SJCRH30 (cell line): ENCODE data around the gene COX7A2. TPM values are rescaled to one million over a fixed set of nuclear protein-coding genes. Genes with fewer than 3 reads are reported as not detected.

Source experiments
- DNase-seq, 2 experiments: peaks; one replicate each; pipeline ENCODE4 v3.0.0-alpha.2; 2015 to 2020
- H3K27ac ChIP-seq: fragments of 250-450 bp; sonication (Bioruptor Pico); 2 replicates; pipeline ENCODE4 v1.5.1; 2020; ENCODE audit warnings: mild to moderate bottlenecking, moderate library complexity
- H3K27me3 ChIP-seq: fragments of 250-450 bp; sonication (Bioruptor Pico); 2 replicates; pipeline ENCODE4 v1.5.1; 2020; ENCODE audit warnings: mild to moderate bottlenecking, moderate library complexity
- H3K36me3 ChIP-seq: fragments of 250-450 bp; sonication (Bioruptor Pico); 2 replicates; pipeline ENCODE4 v1.5.1; 2020; ENCODE audit warnings: mild to moderate bottlenecking, moderate library complexity
- H3K4me1 ChIP-seq: fragments of 250-450 bp; sonication (Bioruptor Pico); 2 replicates; pipeline ENCODE4 v1.5.1; 2020; ENCODE audit warnings: mild to moderate bottlenecking, moderate library complexity
- H3K4me3 ChIP-seq: fragments of 250-450 bp; sonication (Bioruptor Pico); 2 replicates; pipeline ENCODE4 v1.5.1; 2020; ENCODE audit warnings: mild to moderate bottlenecking, moderate library complexity
- H3K9me3 ChIP-seq: fragments of 250-450 bp; sonication (Bioruptor Pico); replicated peaks from 2 replicates; pipeline ENCODE4 v1.5.1; 2020; ENCODE audit warnings: mild to moderate bottlenecking, moderate library complexity
- total RNA-seq: library from RNA; depleted of rRNA; stranded (reverse); fragments of >200 nt; shearing (Covaris generic); gene quantifications from 2 replicates; pipeline ENCODE4 v1.2.3, GENCODE V29; 2014

COX7A2 gene
- total RNA-seq, 1 experiment from 2014 or later = 192 TPM

DNA sequence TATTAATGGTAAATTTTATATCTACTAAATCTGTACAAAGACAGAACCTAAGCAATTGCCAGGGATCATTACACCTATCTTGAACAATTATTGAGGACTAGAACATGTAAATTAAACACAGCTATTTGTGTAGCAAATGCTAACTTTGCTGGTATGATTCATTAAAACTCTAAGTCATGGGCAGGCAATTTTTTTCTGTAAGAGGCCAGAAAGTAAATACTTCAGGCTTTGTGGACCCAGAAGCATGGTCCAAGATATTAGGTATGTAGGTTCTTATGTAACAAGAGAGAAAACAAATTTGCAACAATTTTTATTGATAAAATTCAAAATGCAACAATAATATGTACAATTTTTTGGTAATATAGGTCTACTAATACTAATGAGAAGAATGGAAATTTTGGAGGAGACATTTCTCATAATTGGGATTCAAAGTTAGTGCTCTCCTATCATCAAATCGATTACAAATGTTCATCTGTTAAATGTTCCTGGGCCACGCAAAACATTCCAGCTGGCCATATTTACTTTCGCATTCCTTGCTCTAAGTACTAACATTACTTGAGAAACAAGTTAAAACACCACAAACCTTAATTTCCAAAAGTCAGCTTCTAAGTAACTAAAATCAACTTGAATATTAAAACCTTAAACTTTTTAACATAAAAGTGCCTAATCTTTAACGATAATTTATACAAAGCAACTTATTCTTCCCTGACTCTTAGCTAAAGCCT lies 36.7 kb upstream of the COX7A2 start:
- Histone ChIP-seq H3K27ac (no peak overlapping the region), H3K27me3 (no peaks in the 10 kb centered on the region), H3K9me3 (0 out of 2 replicates have a peak, but pooled peaks cover 3% of the 10 kb centered on the region), H3K4me1 (no peaks in the 10 kb centered on the region; the same call in 1 of the 2 replicates), H3K4me3 (no peak overlapping the region), H3K36me3 (peaks cover 2% of the 10 kb centered on the region; the same call in 1 of the 2 replicates)
- no peak for DNase-seq

- no peak for DNase-seq
- peaks cover 2% of the 10 kb centered on the region; the same call in 1 of the 2 replicates for H3K36me3 ChIP-seq
- no peaks in the 10 kb centered on the region; the same call in 1 of the 2 replicates for H3K4me1 ChIP-seq
- 0 out of 2 replicates have a peak, but pooled peaks cover 3% of the 10 kb centered on the region for H3K9me3 ChIP-seq
- H3K27ac ChIP-seq = no peak overlapping the region
- no peak overlapping the region for H3K4me3 ChIP-seq
- no peaks in the 10 kb centered on the region for H3K27me3 ChIP-seq
Measured at GRCh38 chr6:75279418-75279817, 35.8 kb upstream of the COX7A2 start.

DNA sequence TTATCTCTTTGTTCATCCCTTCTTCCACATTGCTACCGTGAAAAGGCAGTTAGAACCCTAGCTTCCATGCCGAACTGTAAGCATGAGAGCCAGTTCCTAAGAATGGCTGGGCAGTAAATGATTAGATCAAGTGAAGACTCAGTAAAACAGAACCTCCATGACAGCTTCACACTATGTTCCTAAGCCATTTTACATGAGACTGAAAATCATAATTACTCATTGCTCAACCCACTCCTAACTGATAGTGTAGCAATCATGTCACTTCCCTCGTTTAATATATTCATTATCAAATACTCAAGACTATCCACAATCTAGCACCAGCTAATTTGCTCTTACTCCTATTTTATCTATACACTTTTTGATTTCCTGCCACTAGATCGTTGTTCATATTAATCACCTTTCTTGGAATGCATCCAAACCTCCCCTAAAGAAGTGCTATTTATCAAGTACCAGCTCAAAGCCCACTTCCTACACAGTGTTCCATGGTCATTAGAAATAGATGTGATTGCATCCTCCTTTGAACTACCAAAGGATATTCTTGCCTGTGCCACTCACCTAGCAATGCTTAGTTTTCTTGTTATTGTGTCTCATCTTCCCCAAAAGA lies 35.0 kb upstream of the COX7A2 start:
- no peak for DNase-seq
- Histone ChIP-seq H3K36me3 (peaks cover 2% of the 10 kb centered on the region), H3K9me3 (0 out of 2 replicates have a peak, but pooled peaks cover 3% of the 10 kb centered on the region), H3K4me1 (no peaks in the 10 kb centered on the region; the same call in 1 of the 2 replicates), H3K27me3 (no peaks in the 10 kb centered on the region), H3K27ac (no peak overlapping the region), H3K4me3 (no peak overlapping the region)

DNA sequence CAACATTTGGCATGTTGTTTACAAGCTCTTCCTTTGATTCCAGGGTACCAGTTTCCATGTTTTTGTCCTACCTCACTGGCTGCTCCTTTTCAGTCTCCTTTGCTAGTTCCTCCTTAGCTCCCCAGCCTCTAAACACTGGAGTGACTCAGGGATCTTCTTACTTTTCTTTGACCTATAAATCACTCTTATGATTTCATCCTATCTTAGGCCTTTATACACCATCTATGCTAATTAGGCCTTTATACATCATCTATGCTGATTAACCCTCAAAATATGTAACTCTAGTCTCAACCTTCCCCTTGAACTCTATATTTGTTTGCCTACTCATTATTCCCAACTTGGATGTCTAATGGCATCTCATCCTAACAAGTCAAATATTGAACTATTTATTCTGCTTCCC lies 31.5 kb upstream of the COX7A2 start:
- no peak for DNase-seq
- no peak overlapping the region for H3K27ac ChIP-seq
- no peaks in the 10 kb centered on the region for H3K4me1 ChIP-seq

GRCh38 chr6:75273009-75273408 lies 29.4 kb upstream of the COX7A2 start:
- Histone ChIP-seq H3K27me3 (no peaks in the 10 kb centered on the region), H3K36me3 (peaks cover 7% of the 10 kb centered on the region), H3K9me3 (0 out of 2 replicates have a peak, but pooled peaks cover 5% of the 10 kb centered on the region), H3K4me3 (no peak overlapping the region), H3K27ac (no peak overlapping the region), H3K4me1 (no peaks in the 10 kb centered on the region)
- DNase-seq = no peak

More for the DNA sequence above, 31.5 kb upstream of the COX7A2 start:
- Histone ChIP-seq H3K27me3 (no peaks in the 10 kb centered on the region), H3K36me3 (peaks cover 7% of the 10 kb centered on the region), H3K9me3 (0 out of 2 replicates have a peak, but pooled peaks cover 8% of the 10 kb centered on the region), H3K4me3 (no peak overlapping the region)

GRCh38 chr6:75272145-75272840 lies 28.7 kb upstream of the COX7A2 start:
- Histone ChIP-seq H3K27ac (no peak overlapping the region), H3K36me3 (peaks cover 7% of the 10 kb centered on the region), H3K4me1 (no peaks in the 10 kb centered on the region), H3K4me3 (no peak overlapping the region), H3K9me3 (0 out of 2 replicates have a peak, but pooled peaks cover 5% of the 10 kb centered on the region), H3K27me3 (no peaks in the 10 kb centered on the region)
- no peak for DNase-seq

GRCh38 chr6:75268988-75269354 lies 25.4 kb upstream of the COX7A2 start:
- no peaks in the 10 kb centered on the region for H3K27me3 ChIP-seq
- H3K9me3 ChIP-seq = 0 out of 2 replicates have a peak, but pooled peaks cover 5% of the 10 kb centered on the region
- no peaks in the 10 kb centered on the region for H3K4me1 ChIP-seq
- DNase-seq = no peak
- peaks cover 7% of the 10 kb centered on the region for H3K36me3 ChIP-seq
- no peak overlapping the region for H3K4me3 ChIP-seq
- no peak overlapping the region for H3K27ac ChIP-seq

- DNase-seq = no peak
Measured at GRCh38 chr6:75268121-75268987, 24.8 kb upstream of the COX7A2 start.

DNA sequence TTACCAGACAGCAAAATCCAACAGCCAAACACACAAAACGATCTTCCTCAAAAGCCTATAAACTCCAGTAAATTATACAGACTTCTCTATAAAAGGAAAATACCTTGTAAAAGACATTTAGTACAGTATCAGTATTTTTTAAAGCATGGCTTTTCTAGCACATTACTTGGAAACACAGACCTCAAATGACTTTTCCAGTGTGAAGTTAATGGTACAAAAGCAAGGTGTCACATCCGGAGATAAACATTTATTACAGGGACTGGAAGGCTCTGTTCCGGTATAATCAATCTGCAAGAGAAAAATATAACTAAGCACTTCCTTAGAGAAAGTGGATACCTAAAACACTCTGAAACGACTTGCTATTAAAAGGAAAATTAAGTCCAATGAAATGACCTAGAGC lies 23.9 kb upstream of the COX7A2 start:
- H3K36me3 ChIP-seq = peaks cover 3% of the 10 kb centered on the region
- H3K9me3 ChIP-seq = no peaks in the 10 kb centered on the region
- no peak overlapping the region for H3K27ac ChIP-seq
- DNase-seq = no peak
- H3K4me1 ChIP-seq = no peaks in the 10 kb centered on the region
- no peaks in the 10 kb centered on the region for H3K27me3 ChIP-seq
- no peak overlapping the region for H3K4me3 ChIP-seq

More at GRCh38 chr6:75268121-75268987, 24.8 kb upstream of the COX7A2 start:
- Histone ChIP-seq H3K27me3 (no peaks in the 10 kb centered on the region), H3K4me3 (no peak overlapping the region), H3K36me3 (peaks cover 7% of the 10 kb centered on the region; the same call in 1 of the 2 replicates), H3K9me3 (0 out of 2 replicates have a peak, but pooled peaks cover 5% of the 10 kb centered on the region), H3K4me1 (no peaks in the 10 kb centered on the region), H3K27ac (no peak overlapping the region)

GRCh38 chr6:75266716-75267291 lies 23.2 kb upstream of the COX7A2 start:
- Histone ChIP-seq H3K36me3 (peaks cover 3% of the 10 kb centered on the region; the same call in 1 of the 2 replicates), H3K9me3 (no peaks in the 10 kb centered on the region), H3K4me3 (no peak overlapping the region), H3K27me3 (no peaks in the 10 kb centered on the region), H3K4me1 (no peaks in the 10 kb centered on the region), H3K27ac (no peak overlapping the region)
- DNase-seq = peak in 1 of 2 experiments; percentile 56

DNA sequence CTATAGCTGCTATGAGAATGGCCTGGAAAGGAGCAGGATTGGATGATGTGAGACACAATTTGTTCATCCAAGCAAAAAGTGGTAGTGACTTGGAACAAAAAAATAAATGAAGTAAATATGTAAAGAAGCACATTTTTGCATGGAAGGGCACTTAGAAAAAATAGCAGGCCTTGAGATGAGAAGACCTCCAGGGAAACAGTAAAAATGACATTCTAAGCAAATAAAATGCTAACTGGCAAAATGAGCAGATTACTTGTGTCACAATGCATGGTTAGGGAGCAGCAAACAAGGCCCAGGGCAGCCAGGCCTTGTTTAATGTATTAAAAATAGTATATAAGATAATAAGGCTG lies 19.8 kb upstream of the COX7A2 start:
- Histone ChIP-seq H3K27ac (no peak overlapping the region), H3K4me1 (no peaks in the 10 kb centered on the region), H3K4me3 (no peak overlapping the region), H3K27me3 (no peaks in the 10 kb centered on the region), H3K36me3 (peaks cover 28% of the 10 kb centered on the region), H3K9me3 (no peaks in the 10 kb centered on the region)
- no peak for DNase-seq

DNA sequence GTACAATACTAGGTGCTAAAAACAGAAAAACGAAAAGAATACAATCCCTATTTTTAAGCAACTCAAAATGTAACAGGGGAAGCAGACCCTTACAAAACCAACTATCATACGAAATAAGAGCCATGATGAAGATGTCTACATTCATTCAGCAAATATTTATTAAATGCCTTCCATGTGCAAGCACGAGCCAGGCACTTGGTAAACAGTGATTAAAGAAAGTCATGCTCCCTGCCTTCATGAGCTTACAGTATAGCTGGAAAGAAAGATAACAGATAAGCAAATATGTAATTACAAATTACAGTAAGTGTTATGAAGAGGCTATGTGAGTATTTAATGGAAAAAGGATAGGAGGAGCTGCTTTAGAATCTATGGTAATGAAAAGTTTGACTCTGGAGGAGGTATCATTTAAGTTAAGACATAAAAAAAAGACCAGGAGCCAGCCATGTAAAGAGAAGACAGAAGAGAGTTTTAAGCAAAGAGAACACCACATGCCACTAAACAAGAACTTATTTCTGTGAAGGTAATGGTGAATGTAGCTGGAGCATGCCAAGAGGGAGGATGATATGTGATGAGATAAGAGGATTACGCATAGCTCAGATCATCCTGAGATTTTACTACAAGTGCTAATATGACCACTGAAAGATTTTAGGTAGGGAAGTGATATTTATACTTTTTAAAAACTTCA lies 19.3 kb upstream of the COX7A2 start:
- Histone ChIP-seq H3K4me3 (no peak overlapping the region), H3K36me3 (peaks cover 33% of the 10 kb centered on the region), H3K9me3 (no peaks in the 10 kb centered on the region), H3K27me3 (no peaks in the 10 kb centered on the region), H3K27ac (no peak overlapping the region), H3K4me1 (no peaks in the 10 kb centered on the region)
- no peak for DNase-seq

GRCh38 chr6:75261299-75261698 lies 17.7 kb upstream of the COX7A2 start:
- Histone ChIP-seq H3K36me3 (peaks cover 33% of the 10 kb centered on the region), H3K9me3 (no peaks in the 10 kb centered on the region), H3K27me3 (no peaks in the 10 kb centered on the region)

More at GRCh38 chr6:75261299-75261698, 17.7 kb upstream of the COX7A2 start:
- Histone ChIP-seq H3K27ac (no peak overlapping the region), H3K4me3 (no peak overlapping the region), H3K4me1 (no peaks in the 10 kb centered on the region)
- no peak for DNase-seq
